HG03575 (cell line): ENCODE results near the gene LRRC37B.
"Not testable (repeated sequence)": the region's sequence is repeated elsewhere in the genome, so short reads cannot be mapped to it uniquely, and the experiment has no call there.

Experiments used
- ATAC-seq: cut with Tn5 transposase; IDR thresholded peaks from one replicate; pipeline ENCODE4 v1.9.1; 2021; ENCODE audit not compliant: unreplicated experiment, insufficient number of reproducible peaks, low FRiP score; ENCODE audit errors: extremely low read depth

The LRRC37B gene

DNA sequence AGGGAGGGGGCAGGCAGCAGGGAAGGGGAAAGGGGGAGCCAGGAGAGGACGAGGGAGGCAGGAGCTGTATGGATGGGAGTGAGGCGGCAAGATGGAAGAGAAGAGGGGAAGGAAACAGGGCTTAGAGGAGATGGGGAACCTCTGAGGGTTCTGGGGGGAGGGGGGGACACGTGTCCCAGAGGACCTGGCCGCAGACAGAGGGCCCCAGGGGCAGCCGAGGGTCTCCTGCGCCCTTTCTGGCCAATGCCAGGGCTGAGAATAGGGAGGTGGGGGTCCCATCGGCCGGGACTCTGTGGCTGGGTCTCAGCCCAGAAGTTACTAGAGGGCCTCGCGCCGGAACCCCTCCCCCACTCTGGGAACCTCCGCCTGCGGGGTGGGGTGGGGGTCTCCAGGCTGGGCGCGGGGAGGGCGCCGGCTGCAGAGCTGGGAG is 76.4 kb downstream of the LRRC37B start:
- ATAC-seq, result not testable (repeated sequence)

DNA sequence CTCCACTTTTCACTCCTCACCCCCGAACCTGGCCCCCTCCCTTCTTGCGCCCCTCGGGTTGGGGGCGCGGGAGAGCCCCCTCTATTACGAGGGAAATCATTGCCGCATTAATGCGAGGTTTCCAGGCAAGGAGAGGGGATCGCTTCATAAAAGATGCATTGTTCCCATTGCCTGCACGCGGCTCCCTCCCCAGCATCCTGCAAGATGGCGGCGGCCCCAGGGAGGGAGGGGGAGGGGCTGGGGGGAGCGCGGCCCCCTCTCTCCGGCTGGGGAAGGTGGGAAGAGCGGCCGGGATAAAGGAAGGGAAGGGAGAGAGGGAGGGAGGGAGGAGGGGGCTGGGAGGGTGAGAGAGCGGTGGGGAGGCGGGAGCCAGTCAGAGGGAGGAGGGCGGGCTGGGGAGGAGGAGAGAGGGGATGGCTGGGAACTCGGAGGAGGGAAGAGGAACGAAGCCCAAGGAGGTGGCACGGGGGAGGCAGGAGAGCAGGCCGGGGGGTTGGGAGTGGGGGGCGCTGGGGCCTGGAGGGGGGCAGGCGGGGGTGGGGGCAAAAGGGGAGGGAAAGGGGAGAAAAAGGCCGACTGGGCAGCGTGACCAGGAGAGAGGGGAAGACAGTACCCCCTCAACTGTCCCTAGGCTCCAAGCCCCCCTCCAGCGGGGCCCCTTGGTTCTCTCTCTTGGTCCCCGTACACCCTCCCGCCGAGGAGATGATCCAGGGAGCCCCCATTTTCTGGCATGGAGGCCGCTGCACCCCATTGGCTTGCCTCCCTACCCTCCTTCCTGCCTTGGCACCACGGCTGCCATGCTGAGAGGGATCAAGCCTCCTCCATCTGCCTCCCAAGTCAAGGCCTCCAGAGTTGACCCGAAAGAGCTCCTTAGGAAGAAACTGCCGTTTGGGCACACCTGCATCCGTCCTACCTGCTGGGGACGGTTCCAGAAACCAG is 77.1 kb downstream of the LRRC37B start:
- not testable (repeated sequence) for ATAC-seq

DNA sequence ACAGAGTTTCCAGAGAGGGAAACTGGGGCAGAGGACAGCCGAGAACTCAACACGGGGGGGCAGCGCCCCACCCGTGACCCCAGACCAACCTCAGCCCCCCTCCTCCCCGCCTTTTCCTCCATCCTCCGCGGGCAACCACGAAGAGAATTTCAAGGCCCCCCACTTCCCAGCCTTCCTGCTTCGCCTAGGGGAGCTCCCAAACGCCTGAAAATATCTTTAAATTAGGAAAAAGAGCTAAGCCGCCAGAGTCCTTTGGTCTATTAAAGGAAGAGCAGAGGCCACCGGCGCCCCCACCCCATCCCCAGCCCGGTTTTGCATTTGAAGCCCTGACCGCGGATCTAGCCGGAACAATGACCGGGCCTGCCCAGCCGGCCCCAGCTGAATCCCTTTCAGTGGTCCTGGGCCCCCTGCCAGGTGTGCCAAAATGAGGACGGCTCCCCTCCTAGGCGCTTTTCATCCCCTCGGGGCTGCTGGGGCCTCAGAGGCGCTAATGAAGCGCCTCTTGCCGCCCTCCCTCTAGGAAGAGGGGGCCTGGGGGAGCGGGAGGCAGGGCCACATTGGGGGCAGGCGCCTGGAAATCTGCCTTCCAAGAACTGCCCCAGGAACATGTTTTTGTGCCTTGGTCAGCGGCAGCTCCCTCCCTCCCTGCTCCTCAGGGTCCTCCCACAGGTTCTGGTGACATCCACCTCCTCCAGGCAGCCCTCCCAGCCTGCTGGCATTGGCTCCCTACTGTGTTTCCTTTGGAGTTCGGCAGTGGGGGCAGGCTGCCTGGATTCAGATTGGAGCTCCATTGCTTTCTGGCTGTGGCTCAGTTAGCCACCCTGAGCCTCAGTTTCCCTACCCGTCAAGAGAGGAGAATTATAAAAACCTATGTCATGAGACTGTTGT is 78.0 kb downstream of the LRRC37B start:
- not testable (repeated sequence) for ATAC-seq

DNA sequence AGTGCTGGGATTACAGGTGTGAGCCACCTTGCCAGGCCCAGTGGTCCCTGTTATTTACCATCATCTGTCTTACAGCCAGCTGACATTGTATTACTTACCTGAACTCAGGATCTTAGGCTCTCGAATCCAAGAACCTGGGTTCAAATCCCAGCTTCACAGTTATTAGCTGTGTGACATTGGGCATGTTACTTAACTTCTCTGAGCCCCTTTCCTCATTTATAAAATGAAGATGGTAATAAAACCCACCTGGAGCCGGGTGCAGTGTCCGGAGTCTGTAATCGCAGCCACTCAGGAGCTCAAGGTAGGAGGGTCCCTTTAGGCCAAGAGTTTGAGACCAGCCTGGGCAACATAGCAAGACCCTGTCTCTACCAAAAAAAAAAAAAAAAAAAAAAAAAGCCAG is 79.7 kb downstream of the LRRC37B start:
- not testable (repeated sequence) for ATAC-seq

DNA sequence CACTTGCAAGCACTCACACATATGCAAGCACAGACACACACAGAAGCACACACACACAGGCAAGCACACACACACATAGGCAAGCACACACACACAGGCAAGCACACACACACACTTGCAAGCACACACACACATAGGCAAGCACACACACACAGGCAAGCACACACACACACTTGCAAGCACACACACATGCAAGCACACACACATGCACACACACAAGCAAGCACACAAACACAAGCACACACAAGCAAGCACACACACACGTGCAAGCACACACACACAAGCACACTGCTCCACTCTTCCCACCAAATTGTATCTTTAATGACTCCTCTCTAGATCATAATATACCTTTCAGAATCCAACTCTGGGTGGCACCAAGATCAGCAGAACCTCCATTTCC is 84.9 kb downstream of the LRRC37B start:
- ATAC-seq, result not testable (repeated sequence)

DNA sequence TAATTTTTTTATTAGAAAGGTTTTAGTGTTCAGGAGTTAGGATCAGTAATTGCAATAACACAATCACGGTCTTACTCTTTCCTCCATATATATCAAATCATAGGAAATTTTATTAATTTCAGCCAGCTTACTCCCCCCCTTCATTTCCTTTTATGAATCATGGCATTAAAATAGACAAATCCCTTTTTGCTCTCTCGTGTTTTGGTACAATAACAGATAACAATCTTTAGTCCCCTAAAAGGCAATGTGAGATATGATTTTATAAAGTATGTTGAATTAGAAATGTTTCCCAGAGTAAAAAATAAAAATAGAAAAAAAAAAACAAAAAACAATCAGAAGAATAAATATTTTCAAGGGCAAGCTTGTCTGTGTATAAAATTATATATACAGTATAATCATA is 92.5 kb downstream of the LRRC37B start:
- no peak for ATAC-seq

DNA sequence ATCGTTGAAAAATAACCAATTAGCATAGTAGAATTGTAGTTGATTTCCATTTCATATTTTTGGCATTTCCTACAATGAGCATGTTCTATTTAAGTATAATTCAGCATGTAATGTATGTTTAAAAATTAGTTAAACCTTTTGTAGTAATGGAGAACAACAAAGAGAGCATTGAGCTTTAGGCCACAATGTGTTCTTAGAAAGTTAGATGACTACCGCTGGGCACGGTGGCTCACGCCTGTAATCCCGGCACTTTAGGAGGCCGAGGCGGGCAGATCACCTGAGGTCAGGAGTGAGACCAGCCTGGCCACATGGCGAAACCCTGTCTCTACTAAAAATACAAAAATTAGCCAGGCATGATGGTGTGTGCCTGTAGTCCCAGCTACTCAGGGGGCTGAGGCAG is 93.1 kb downstream of the LRRC37B start:
- ATAC-seq, result not testable (repeated sequence)

DNA sequence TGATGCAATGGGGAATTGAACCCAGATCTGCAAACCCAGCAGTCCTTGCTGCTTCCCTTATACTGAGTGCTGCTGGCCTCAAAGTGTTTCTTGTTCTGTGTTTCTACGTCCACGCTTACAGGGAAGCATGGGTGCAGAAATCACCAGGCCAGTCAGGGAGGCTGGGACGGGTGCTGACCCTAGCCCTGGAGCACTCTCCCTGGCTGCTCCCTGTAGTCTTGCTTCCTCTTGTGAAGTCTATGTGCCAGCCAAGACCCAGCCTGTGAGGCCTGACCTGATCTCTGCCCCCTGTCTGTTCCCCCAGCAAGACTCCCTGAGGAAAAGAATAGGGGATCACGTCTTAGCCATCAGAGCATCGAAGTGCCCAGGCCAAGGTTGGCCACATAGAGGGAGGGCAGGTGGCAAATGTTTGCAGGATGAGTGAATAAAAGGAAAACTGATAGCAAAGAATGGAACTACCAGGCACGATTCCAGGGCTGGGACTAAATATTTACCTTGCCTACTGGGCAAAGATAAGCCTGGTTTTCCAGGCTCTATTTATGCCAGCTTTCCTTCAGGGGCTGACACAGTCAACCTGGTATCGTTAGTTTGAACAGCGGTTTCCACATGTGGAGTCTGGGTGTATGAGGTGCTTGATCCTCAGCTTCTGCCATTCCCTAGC is 93.9 kb downstream of the LRRC37B start:
- ATAC-seq, result no peak

DNA sequence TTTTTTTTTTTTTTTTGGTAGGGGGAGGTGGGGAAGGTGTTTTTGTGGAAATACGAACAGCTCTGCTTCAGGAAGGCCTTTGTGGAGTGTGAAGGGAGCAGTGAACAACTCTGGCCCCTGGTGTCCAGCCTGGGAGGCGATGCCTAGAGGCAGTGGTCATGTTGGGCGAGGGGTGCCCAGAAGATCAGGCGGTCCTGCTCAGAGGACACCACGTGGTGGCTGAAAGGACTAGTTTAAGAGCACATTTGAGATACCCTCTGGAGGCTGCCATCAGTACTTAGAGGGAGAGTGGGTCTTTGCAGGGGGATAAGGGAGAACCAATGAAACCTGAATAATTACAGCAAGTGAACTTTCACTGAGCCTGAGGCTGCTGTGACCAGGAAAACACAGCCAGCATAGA is 95.0 kb downstream of the LRRC37B start:
- no peak for ATAC-seq

DNA sequence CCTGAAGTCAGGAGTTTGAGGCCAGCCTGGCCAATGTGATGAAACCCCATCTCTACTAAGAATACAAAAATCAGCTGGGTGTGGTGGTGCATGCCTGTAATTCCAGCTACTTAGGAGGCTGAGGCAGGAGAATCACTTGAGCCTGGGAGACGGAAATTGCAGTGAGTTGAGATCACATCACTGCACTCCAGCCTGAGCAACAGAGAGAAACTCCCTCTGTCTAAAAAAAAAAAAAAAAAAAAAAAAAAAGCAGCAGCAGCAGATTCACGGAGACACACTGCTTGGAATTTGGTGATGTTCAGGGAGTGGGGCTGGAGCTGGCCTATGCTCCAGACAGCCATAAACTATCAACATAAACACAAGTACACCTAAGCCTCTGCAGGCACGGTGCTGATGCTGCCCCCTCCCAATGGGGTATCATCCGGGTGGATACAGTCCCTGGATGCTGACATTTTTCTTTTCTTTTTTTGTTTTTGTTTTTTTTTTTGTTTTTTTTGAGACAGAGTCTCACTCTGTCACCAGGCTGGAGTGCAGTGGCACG is 95.5 kb downstream of the LRRC37B start:
- no peak for ATAC-seq
